Placental pericyte (primary cell): ENCODE results near the gene CR1L. TPM values are rescaled to one million over a fixed set of nuclear protein-coding genes. Genes with fewer than 3 reads are reported as not detected.

Source experiments
- small RNA-seq: library from RNA; depleted of rRNA; stranded (forward); fragments of <200 nt; gene quantifications from one replicate; pipeline ENCODE3, GENCODE V24; 2012; ENCODE audit warnings: low replicate concordance
- total RNA-seq: library from RNA; depleted of rRNA; stranded (reverse); fragments of >200 nt; gene quantifications from 2 replicates; pipeline ENCODE4 v1.2.3, GENCODE V29; 2012

CR1L gene
- not detected in 2 replicates for total RNA-seq

GRCh38 chr1:207644852-207645634 lies at the start of gene CR1L:
TSS of gene CR1L (plus strand) at chr1:207645133. CDS start at chr1:207645234, 101 bp downstream.

GRCh38 chr1:207751790-207752455 lies 107.0 kb downstream of the CR1L start, which contains the start of gene CD46:
TSS of gene CD46 (plus strand) at chr1:207752054. CDS start at chr1:207752213, 159 bp downstream.

Small RNAs within 50 kb of the gene (small RNA-seq; reads per million reads assigned to genes)
- not detected for gene RNA5SP534

Other genes starting within 250 kb of the CR1L start
- not detected in 2 replicates for gene CR2, start 190.8 kb upstream of the CR1L start, total RNA-seq
- gene CR1, start 149.0 kb upstream of the CR1L start, total RNA-seq = under 0.01 TPM in 1 of 2 replicates, not detected in the other
- gene CD46, start 106.9 kb downstream of the CR1L start, total RNA-seq = 120 and 135 TPM in 2 replicates